ENCODE results near the gene FBLN1. TPM values are rescaled to one million over a fixed set of nuclear protein-coding genes. Genes with fewer than 3 reads are reported as not detected.

FBLN1 gene
- total RNA-seq, 2 donors from 2014 or later: 125 to 144 TPM

GRCh38 chr22:45647532-45648225, 145.0 kb downstream of the FBLN1 start:
- no peaks in the 10 kb centered on the region for H3K27me3 ChIP-seq (replicated peaks; ENCODE audit: insufficient read depth)
- H3K27ac ChIP-seq: no peak overlapping the region
- H3K4me1 ChIP-seq (replicated peaks): no peaks in the 10 kb centered on the region
- WGBS: 88% methylated on average over 18 of the region's 18 CpGs
- DNase-seq (ENCODE audit: low spot score): no peak
- no peak for TF ChIP-seq POLR2AphosphoS5 (IDR thresholded peaks at IDR 0.05)
- TF ChIP-seq CTCF (IDR thresholded peaks at IDR 0.05): no peak
- TF ChIP-seq POLR2A (IDR thresholded peaks at IDR 0.05): no peak
- intact Hi-C loops (cut with DNase I): loop anchor here (5.0 kb wide), 1 partner anchor 70 kb away; no protein-coding TSS in a partner anchor
- H3K36me3 ChIP-seq: no peaks in the 10 kb centered on the region
- no peaks in the 10 kb centered on the region for H3K9me3 ChIP-seq
- H3K4me3 ChIP-seq: no peak overlapping the region

GRCh38 chr22:45648301-45649117, 145.8 kb downstream of the FBLN1 start:
- no peaks in the 10 kb centered on the region for H3K4me1 ChIP-seq (replicated peaks)
- WGBS: 89% methylated on average over 24 of the region's 24 CpGs
- no peak overlapping the region for H3K4me3 ChIP-seq
- H3K27me3 ChIP-seq (replicated peaks; ENCODE audit: insufficient read depth): no peaks in the 10 kb centered on the region
- no peak for DNase-seq (ENCODE audit: low spot score)
- no peaks in the 10 kb centered on the region for H3K9me3 ChIP-seq
- intact Hi-C loops (cut with DNase I): loop anchor here (5.0 kb wide), 1 partner anchor 71 kb away; no protein-coding TSS in a partner anchor
- no peaks in the 10 kb centered on the region for H3K36me3 ChIP-seq
- TF ChIP-seq POLR2A (IDR thresholded peaks at IDR 0.05): no peak
- TF ChIP-seq CTCF (IDR thresholded peaks at IDR 0.05): no peak
- TF ChIP-seq POLR2AphosphoS5 (IDR thresholded peaks at IDR 0.05): no peak
- H3K27ac ChIP-seq: no peak overlapping the region

GRCh38 chr22:45649809-45650208, 147.1 kb downstream of the FBLN1 start:
- TF ChIP-seq CTCF (IDR thresholded peaks at IDR 0.05) (no peak), POLR2A (IDR thresholded peaks at IDR 0.05) (no peak), POLR2AphosphoS5 (IDR thresholded peaks at IDR 0.05) (no peak)
- intact Hi-C loops (cut with DNase I): loop anchor here (5.0 kb wide), 1 partner anchor 73 kb away; no protein-coding TSS in a partner anchor
- Histone ChIP-seq H3K9me3 (no peaks in the 10 kb centered on the region), H3K27ac (no peak overlapping the region), H3K4me1 (replicated peaks) (no peaks in the 10 kb centered on the region), H3K4me3 (no peak overlapping the region), H3K27me3 (replicated peaks; ENCODE audit: insufficient read depth) (no peaks in the 10 kb centered on the region), H3K36me3 (no peaks in the 10 kb centered on the region)
- DNase-seq (ENCODE audit: low spot score): no peak
- WGBS: 96% methylated on average over 6 of the region's 6 CpGs

- Histone ChIP-seq H3K27me3 (replicated peaks; ENCODE audit: insufficient read depth) (no peaks in the 10 kb centered on the region), H3K9me3 (no peaks in the 10 kb centered on the region), H3K4me3 (no peak overlapping the region), H3K36me3 (no peaks in the 10 kb centered on the region), H3K4me1 (replicated peaks) (no peaks in the 10 kb centered on the region), H3K27ac (no peak overlapping the region)
- no peak for TF ChIP-seq POLR2A (IDR thresholded peaks at IDR 0.05)
- TF ChIP-seq CTCF (IDR thresholded peaks at IDR 0.05): no peak
- no peak for TF ChIP-seq POLR2AphosphoS5 (IDR thresholded peaks at IDR 0.05)
- DNase-seq (ENCODE audit: low spot score): no peak
- 88% methylated on average over 12 of the region's 12 CpGs for WGBS
- intact Hi-C loops (cut with DNase I): no loop called here
Observed at GRCh38 chr22:45650721-45651120, 148.0 kb downstream of the FBLN1 start.

Small RNA genes lying within 50 kb of the gene (small RNA-seq; reads per million reads assigned to genes)
- gene RNU6-1161P: 0 reads per million in 2 donors

Other genes with a start within 250 kb of the FBLN1 start
- 100 to 1,000 TPM in 1 of 2 donors, 10 to 100 TPM in 1; 12.6 to 103 TPM for gene UPK3A, start 217.9 kb upstream of the FBLN1 start, total RNA-seq
- gene FAM118A, start 192.9 kb upstream of the FBLN1 start, total RNA-seq: 100 to 1,000 TPM in 1 of 2 donors, 10 to 100 TPM in 1; 60.8 to 215 TPM
- 1 to 10 TPM in 1 of 2 donors, not detected in 1; 8.2 TPM for gene SMC1B, start 89.3 kb upstream of the FBLN1 start, total RNA-seq
- gene RIBC2, start 89.2 kb upstream of the FBLN1 start, total RNA-seq: 1 to 10 TPM; 6.0 to 7.4 TPM
- gene ATXN10, start 169.0 kb downstream of the FBLN1 start, total RNA-seq: 100 to 1,000 TPM; 125 to 148 TPM